Measurements from ENCODE around the gene BTBD19.

Gene BTBD19

DNA sequence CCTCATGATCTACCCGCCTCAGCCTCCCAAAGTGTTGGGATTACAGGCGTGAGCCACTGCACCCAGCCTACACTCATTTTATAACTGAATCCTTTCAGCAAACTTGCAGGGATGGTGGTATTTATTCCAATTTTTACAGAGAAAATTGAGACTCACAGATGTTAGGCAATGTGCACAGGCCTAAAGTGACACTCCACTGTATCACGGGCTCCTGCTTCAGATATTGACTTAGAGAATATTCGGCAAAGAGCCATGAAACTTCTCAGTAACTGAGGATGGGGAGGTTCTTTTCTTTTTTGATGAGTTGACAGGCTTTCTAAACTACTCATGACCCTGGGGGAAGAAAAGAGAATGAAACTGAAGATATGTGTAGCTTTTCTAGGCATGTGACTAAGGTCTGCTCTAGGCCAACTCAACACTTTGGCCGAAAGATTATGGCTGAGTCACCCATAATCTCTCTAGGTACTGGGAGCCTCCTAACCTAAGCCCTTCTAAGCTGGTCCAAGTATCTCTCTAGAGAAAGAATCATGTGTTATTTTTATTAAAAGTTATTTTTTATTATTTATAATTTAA, 54.6 kb downstream of the BTBD19 start:
- peak; percentile 16 for DNase-seq

All from T1000 (cell line).